Heart left ventricle (tissue), 13 donors: ENCODE measurements around the gene DNAH17.

ENCODE experiments used
- CTCF ChIP-seq, 12 donors: fragments of 200-600 bp; sonication (generic) in 4 of 12; IDR thresholded peaks; one replicate each; pipeline versions ENCODE4 v1.5.0 to v1.8.0; 2018 to 2022; ENCODE audit warnings: antibody characterized with exemption in 12 of 12, mild to moderate bottlenecking in 5 of 12
- POLR2A ChIP-seq, 2 donors: fragments of 450-650 bp; IDR thresholded peaks; one replicate each; pipeline ENCODE4 v1.6.1; 2017; ENCODE audit warnings: antibody characterized with exemption in 2 of 2, mild to moderate bottlenecking in 2 of 2, moderate library complexity in 2 of 2
- donor health status: ischemic (EF 13 %, LVEDD 7.1; RV severe dilation, severe dysfunction).
- donor health status: DM: no; HTN: yes; CAD: no.
- donor health status: DM: no; HTN: no; CAD: no.
- donor health status: ischemic (EF 25% LVEDD 6.9; RV normal size, moderate dysfunction).
- donor health status: ischemic (EF 25% LVEDD 5.7; RV mildly dilated, moderate dysfunction).
- donor health status: ischemic (EF 35%, LVEDD 5.7; RV mildly dilated, moderate dysfunction).
- donor health status: nonischemic (EF 11% LVEDD 7.7; RV severe dilation, severe dysfunction).
- donor health status: DM: yes; HTN: yes; CAD: no.
- donor health status: PGD.
- donor health status: ischemic (EF 29% LVEDD 5.4; RV normal size, mild dysfunction).
- donor health status: nonischemic (EF 23%, LVEDD 6.1; RV moderate dilation, normal function).

- no peak for TF ChIP-seq CTCF (IDR thresholded peaks at IDR 0.05)
- no peak for TF ChIP-seq POLR2A (IDR thresholded peaks at IDR 0.05)
Observed at GRCh38 chr17:78581304-78581703, 4.1 kb upstream of the DNAH17 start.
